Measurements from ENCODE around the gene MAPK4. TPM values are rescaled to one million over a fixed set of nuclear protein-coding genes. Genes with fewer than 3 reads are reported as not detected.
"Not testable (repeated sequence)": the region's sequence is repeated elsewhere in the genome, so short reads cannot be mapped to it uniquely, and the experiment has no call there.

The MAPK4 gene
- total and polyA plus RNA-seq, 3 donors from 2014 or later = 9.3 to 18.1 (median 13.3) TPM

- TF ChIP-seq POLR2A (IDR thresholded peaks at IDR 0.05) = no peak
- no peak for TF ChIP-seq CTCF (IDR thresholded peaks at IDR 0.05)
- Histone ChIP-seq H3K27me3 (no peaks in the 10 kb centered on the region), H3K9me3 (no peaks in the 10 kb centered on the region), H3K27ac (no peak overlapping the region), H3K4me3 (no peak overlapping the region), H3K4me1 (peaks cover 4% of the 10 kb centered on the region), H3K36me3 (ENCODE audit: low read depth, missing control alignments) (no peaks in the 10 kb centered on the region)
- WGBS, 2 donors = 41 to 64% methylated on average over 10 of the region's 10 CpGs
- DNase-seq = no peak
- intact Hi-C loops (cut with DNase I; ENCODE audit: low total_unique reads) = no loop called here
Observed at GRCh38 chr18:50558157-50558556, 1.7 kb upstream of the MAPK4 start.

- no peak for TF ChIP-seq POLR2A (IDR thresholded peaks at IDR 0.05)
- no peak for TF ChIP-seq CTCF (IDR thresholded peaks at IDR 0.05)
- DNase-seq = peak; percentile 16
- no peaks in the 10 kb centered on the region for H3K36me3 ChIP-seq (ENCODE audit: low read depth, missing control alignments)
- peak overlapping the region; percentile 52 to 65 for H3K4me3 ChIP-seq
- H3K27ac ChIP-seq = peak overlapping the region; percentile 50 to 65
- H3K4me1 ChIP-seq = peaks cover 4% of the 10 kb centered on the region
- H3K27me3 ChIP-seq = no peaks in the 10 kb centered on the region
- 12 to 16% methylated on average over 33 of the region's 53 CpGs for WGBS, 2 donors
- H3K9me3 ChIP-seq = no peaks in the 10 kb centered on the region
- intact Hi-C loops (cut with DNase I; ENCODE audit: low total_unique reads) = no loop called here
Observed at GRCh38 chr18:50558948-50559751, 737 bp upstream of the MAPK4 start.

- H3K27me3 ChIP-seq = no peaks in the 10 kb centered on the region
- H3K36me3 ChIP-seq (ENCODE audit: low read depth, missing control alignments) = no peaks in the 10 kb centered on the region
- peak; percentile 44 for DNase-seq
- no peak for TF ChIP-seq POLR2A (IDR thresholded peaks at IDR 0.05)
- no peak for TF ChIP-seq CTCF (IDR thresholded peaks at IDR 0.05)
- H3K27ac ChIP-seq = no peak overlapping the region
- 5 to 19% methylated on average over 10 to 49 of the region's 49 CpGs for WGBS, 2 donors
- no peaks in the 10 kb centered on the region for H3K9me3 ChIP-seq
- intact Hi-C loops (cut with DNase I; ENCODE audit: low total_unique reads) = no loop called here
- peaks cover 4% of the 10 kb centered on the region for H3K4me1 ChIP-seq
- H3K4me3 ChIP-seq = peak overlapping the region; percentile 52 to 79
Observed at GRCh38 chr18:50560681-50561629, 1.1 kb downstream of the MAPK4 start.

GRCh38 chr18:50562258-50562657 is 2.4 kb downstream of the MAPK4 start:
- intact Hi-C loops (cut with DNase I; ENCODE audit: low total_unique reads) = not testable (repeated sequence)

GRCh38 chr18:50562686-50563085 is 2.8 kb downstream of the MAPK4 start:
- DNase-seq = no peak
- no peaks in the 10 kb centered on the region for H3K9me3 ChIP-seq
- intact Hi-C loops (cut with DNase I; ENCODE audit: low total_unique reads) = no loop called here
- no peaks in the 10 kb centered on the region for H3K27me3 ChIP-seq
- H3K4me1 ChIP-seq = peaks cover 4% of the 10 kb centered on the region
- no peak overlapping the region for H3K4me3 ChIP-seq
- H3K36me3 ChIP-seq (ENCODE audit: low read depth, missing control alignments) = no peaks in the 10 kb centered on the region
- 75 to 77% methylated on average over 3 of the region's 3 CpGs for WGBS, 2 donors
- TF ChIP-seq CTCF (IDR thresholded peaks at IDR 0.05) (no peak), POLR2A (IDR thresholded peaks at IDR 0.05) (no peak)
- H3K27ac ChIP-seq = no peak overlapping the region

More at GRCh38 chr18:50562258-50562657, 2.4 kb downstream of the MAPK4 start:
- WGBS, 2 donors = 57 to 64% methylated on average over 1 of the region's 1 CpG
- not testable (repeated sequence) for DNase-seq; H3K27me3 ChIP-seq; H3K4me1 ChIP-seq; H3K27ac ChIP-seq; H3K36me3 ChIP-seq (ENCODE audit: low read depth, missing control alignments); H3K9me3 ChIP-seq; H3K4me3 ChIP-seq

Measured in testis (tissue), 3 donors.